PFSK-1 (cell line): ENCODE results near the gene TMEM132D.

Experiments
- FOXP2 ChIP-seq: optimal IDR thresholded peaks from 2 replicates; pipeline ENCODE3; 2011; ENCODE audit warnings: borderline replicate concordance, control low read depth, inconsistent platforms; ENCODE audit not compliant: insufficient read depth; ENCODE audit errors: extremely low read length, extremely low read depth
- POLR2AphosphoS5 ChIP-seq: IDR thresholded peaks from 2 replicates; pipeline ENCODE4 v1.6.1; 2012; ENCODE audit warnings: low read depth, mild to moderate bottlenecking, control low read depth, low read length, moderate library complexity
- REST ChIP-seq, 2 experiments: IDR thresholded peaks; 2 replicates each; pipeline versions ENCODE4 v1.6.1 to v1.8.0; 2011 to 2012; ENCODE audit warnings: low read depth in 2 of 2, low read length in 2 of 2, control low read depth in 1 of 2, inconsistent platforms in 1 of 2, mild to moderate bottlenecking in 1 of 2, moderate library complexity in 1 of 2; ENCODE audit not compliant: insufficient read depth in 1 of 2
- SIN3A ChIP-seq: IDR thresholded peaks from 2 replicates; pipeline ENCODE4 v1.6.1; 2012; ENCODE audit warnings: mild to moderate bottlenecking, low read length, moderate library complexity, borderline replicate concordance; ENCODE audit not compliant: insufficient read depth
- TAF1 ChIP-seq: IDR thresholded peaks from 2 replicates; pipeline ENCODE4 v1.6.1; 2012; ENCODE audit warnings: low read length, control low read depth, borderline replicate concordance; ENCODE audit not compliant: insufficient read depth

Gene TMEM132D

GRCh38 chr12:129877411-129877810 lies 26.4 kb downstream of the TMEM132D start:
- TF ChIP-seq REST (IDR thresholded peaks at IDR 0.05; ENCODE audit: insufficient read depth in 1 of 2, low read depth in 2 of 2, low read length in 2 of 2) (no peak), POLR2AphosphoS5 (no peak), TAF1 (no peak), SIN3A (no peak), FOXP2 (no peak)

GRCh38 chr12:129873833-129874208 lies 30.0 kb downstream of the TMEM132D start:
- TF ChIP-seq SIN3A (no peak), POLR2AphosphoS5 (no peak), REST (IDR thresholded peaks at IDR 0.05; ENCODE audit: insufficient read depth in 1 of 2, low read depth in 2 of 2, low read length in 2 of 2) (no peak), TAF1 (no peak), FOXP2 (no peak)

- no peak for TF ChIP-seq REST (IDR thresholded peaks at IDR 0.05; ENCODE audit: insufficient read depth in 1 of 2, low read depth in 2 of 2, low read length in 2 of 2)
- no peak for TF ChIP-seq SIN3A
- TF ChIP-seq FOXP2, result no peak
- TF ChIP-seq TAF1, result no peak
- TF ChIP-seq POLR2AphosphoS5, result no peak
Observed at GRCh38 chr12:129873111-129873832, 30.6 kb downstream of the TMEM132D start.

GRCh38 chr12:129871991-129872972 lies 31.5 kb downstream of the TMEM132D start:
- TF ChIP-seq TAF1, result no peak
- TF ChIP-seq FOXP2, result no peak
- no peak for TF ChIP-seq REST (IDR thresholded peaks at IDR 0.05; ENCODE audit: insufficient read depth in 1 of 2, low read depth in 2 of 2, low read length in 2 of 2)
- no peak for TF ChIP-seq POLR2AphosphoS5
- TF ChIP-seq SIN3A, result no peak
